Right lobe of liver (tissue), 6 donors: ENCODE data around the gene GSTO2. TPM values are rescaled to one million over a fixed set of nuclear protein-coding genes. Genes with fewer than 3 reads are reported as not detected.

Experiments used
- ATAC-seq, 4 donors: fragments of 200-7000 bp; cut with Tn5 transposase; one replicate each; pipeline ENCODE4 v1.9.1; 2020; ENCODE audit warnings: mild to moderate bottlenecking in 4 of 4, moderate library complexity in 4 of 4
- DNase-seq, 3 donors: peaks; one replicate each; pipeline ENCODE4 v3.0.0-alpha.2; 2020
- H3K27ac ChIP-seq, 3 donors: fragments of 200-600 bp; one replicate each; pipeline ENCODE4 v1.8.0; 2022
- H3K27me3 ChIP-seq, 2 donors: fragments of 200-600 bp; one replicate each; pipeline ENCODE4 v1.8.0; 2022
- H3K36me3 ChIP-seq, 4 donors: fragments of 200-600 bp; sonication (generic) in 1 of 4; one replicate each; pipeline versions ENCODE4 v1.5.1 to v1.8.0; 2017 to 2022; ENCODE audit warnings: control low read depth in 1 of 4
- H3K4me1 ChIP-seq, 4 donors: fragments of 200-600 bp; sonication (generic) in 1 of 4; one replicate each; pipeline versions ENCODE4 v1.5.1 to v1.8.0; 2017 to 2022; ENCODE audit warnings: control low read depth in 1 of 4
- H3K4me3 ChIP-seq, 3 donors: fragments of 200-600 bp; one replicate each; pipeline ENCODE4 v1.8.0; 2022
- H3K9me3 ChIP-seq, 4 donors: fragments of 200-600 bp; sonication (generic) in 1 of 4; one replicate each; pipeline versions ENCODE4 v1.5.1 to v1.8.0; 2017 to 2022; ENCODE audit warnings: control low read depth in 1 of 4
- CTCF ChIP-seq, 4 donors: fragments of 200-600 bp in 3 of 4; fragments of 450-650 bp in 1 of 4; IDR thresholded peaks; one replicate each; pipeline versions ENCODE4 v1.5.1 to v1.8.0; 2016 to 2022; ENCODE audit warnings: antibody characterized with exemption in 4 of 4, mild to moderate bottlenecking in 2 of 4
- POLR2A ChIP-seq: fragments of 450-650 bp; IDR thresholded peaks from one replicate; pipeline ENCODE4 v1.6.1; 2017; ENCODE audit warnings: antibody characterized with exemption, mild to moderate bottlenecking
- WGBS: methylation state at CpG from one replicate; pipeline ENCODE4 v1.1.6; 2018; ENCODE audit warnings: low coverage, low lambda C conversion rate; ENCODE audit not compliant: insufficient coverage; ENCODE audit errors: missing lambda C conversion rate; 5-methylcytosine and 5-hydroxymethylcytosine counted together
- intact Hi-C, 2 donors: fragments of 100-400 bp; cut with DNase I; formaldehyde crosslinking; loops; one replicate each; pipeline versions ENCODE4 v1.11.2 to v1.14.1; 2022
- total RNA-seq, 6 experiments: library from RNA; depleted of rRNA in 2 of 6; stranded (reverse); fragments of >200 nt in 2 of 6; fragmentation: NEBNext Ultra II Directional in 3 of 6; extraction: Animal tissue kit (Norgen Biotek cat#: 25700) in 3 of 6; gene quantifications; one replicate each; pipeline versions ENCODE4 v1.1.0 to v1.2.4, GENCODE V29; 2016 to 2023
- donor health status: DM: no; HTN: yes; CAD: no.
- donor health status: DM: no; HTN: no; CAD: no.
- donor health status: DM: no; HTN: no; CAD: no.
- donor health status: DM: no; HTN: yes; CAD: no.
- donor health status: DM: no; HTN: yes; CAD: no.

Gene GSTO2
- total RNA-seq, 6 experiments from 2014 or later, result 1.4 to 5.3 (median 2.8) TPM

GRCh38 chr10:104259456-104259855 is 9.5 kb upstream of the GSTO2 start:
- peak overlapping the region; percentile 5 to 99 (median 15) for H3K27ac ChIP-seq
- no peak for TF ChIP-seq POLR2A
- intact Hi-C loops, result no loop called here
- WGBS, result 56% methylated on average over 2 of the region's 3 CpGs
- no peaks in the 10 kb centered on the region for H3K9me3 ChIP-seq
- no peaks in the 10 kb centered on the region for H3K27me3 ChIP-seq
- peaks cover 0 to 72% (median 33%) of the 10 kb centered on the region in 4 donors for H3K4me1 ChIP-seq
- DNase-seq (no peak), ATAC-seq (no peak)
- H3K36me3 ChIP-seq, result peaks cover 5 to 73% (median 22%) of the 10 kb centered on the region in 4 donors
- no peak overlapping the region for H3K4me3 ChIP-seq

- Histone ChIP-seq H3K9me3 (no peaks in the 10 kb centered on the region), H3K4me1 (peaks cover 0 to 79% (median 36%) of the 10 kb centered on the region in 4 donors), H3K27me3 (no peaks in the 10 kb centered on the region), H3K4me3 (no peak overlapping the region), H3K27ac (peak overlapping the region; percentile 5 to 99 (median 20)), H3K36me3 (peaks cover 5 to 76% (median 24%) of the 10 kb centered on the region in 4 donors)
- intact Hi-C loops, result no loop called here
- ATAC-seq (no peak), DNase-seq (no peak)
- 60% methylated on average over 6 of the region's 6 CpGs for WGBS
- TF ChIP-seq POLR2A (no peak), CTCF (IDR thresholded peaks at IDR 0.05) (no peak)
Measured at GRCh38 chr10:104259999-104260774, 8.8 kb upstream of the GSTO2 start.

GRCh38 chr10:104260775-104261115 is 8.2 kb upstream of the GSTO2 start:
- H3K4me1 ChIP-seq, result peaks cover 0 to 83% (median 39%) of the 10 kb centered on the region in 4 donors
- WGBS, result 51% methylated on average over 3 of the region's 3 CpGs
- peak overlapping the region; percentile 5 to 99 (median 20) for H3K27ac ChIP-seq
- peaks cover 5 to 78% (median 27%) of the 10 kb centered on the region in 4 donors for H3K36me3 ChIP-seq
- H3K27me3 ChIP-seq, result no peaks in the 10 kb centered on the region
- no peaks in the 10 kb centered on the region for H3K9me3 ChIP-seq
- no peak for TF ChIP-seq POLR2A
- no peak for TF ChIP-seq CTCF (IDR thresholded peaks at IDR 0.05)
- H3K4me3 ChIP-seq, result no peak overlapping the region
- ATAC-seq (peak in 2 of 4 donors; percentile 3 to 12), DNase-seq (no peak)
- intact Hi-C loops, result no loop called here

GRCh38 chr10:104262055-104262454 is 6.9 kb upstream of the GSTO2 start:
- WGBS, result 72% methylated on average over 4 of the region's 5 CpGs
- Histone ChIP-seq H3K4me1 (peaks cover 0 to 83% (median 38%) of the 10 kb centered on the region in 4 donors), H3K27me3 (no peaks in the 10 kb centered on the region), H3K27ac (peak overlapping the region in 1 of 3 donors; percentile 15), H3K36me3 (peaks cover 5 to 92% (median 36%) of the 10 kb centered on the region in 4 donors), H3K9me3 (no peaks in the 10 kb centered on the region), H3K4me3 (no peak overlapping the region)
- peak in 1 of 4 donors; percentile 9 for ATAC-seq
- no peak for DNase-seq
- TF ChIP-seq POLR2A (no peak), CTCF (IDR thresholded peaks at IDR 0.05) (no peak)
- intact Hi-C loops, result no loop called here

DNA sequence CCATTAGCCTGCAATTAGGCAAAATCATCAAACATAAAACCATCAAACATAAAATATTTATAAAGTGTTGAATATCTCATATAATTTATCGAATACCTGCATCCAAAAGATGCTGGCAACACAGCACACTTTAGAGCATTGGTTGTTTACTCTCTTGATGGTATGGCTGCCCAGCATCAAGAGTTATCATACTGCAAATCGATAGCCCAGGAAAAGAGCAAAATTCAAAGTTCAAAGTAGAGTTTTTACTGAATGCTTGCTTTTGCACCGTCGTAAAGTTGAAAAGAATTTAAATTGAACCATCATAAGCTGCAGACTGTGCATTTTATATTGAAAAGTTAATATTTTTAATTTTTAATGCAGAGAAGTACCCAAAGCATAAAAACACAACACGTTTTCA is 4.2 kb upstream of the GSTO2 start:
- Histone ChIP-seq H3K27ac (no peak overlapping the region), H3K4me1 (peaks cover 0 to 65% (median 26%) of the 10 kb centered on the region in 4 donors), H3K36me3 (peaks cover 0 to 80% (median 38%) of the 10 kb centered on the region in 4 donors), H3K27me3 (no peaks in the 10 kb centered on the region), H3K9me3 (no peaks in the 10 kb centered on the region), H3K4me3 (peak overlapping the region in 2 of 3 donors; percentile 3 to 17)
- no peak for DNase-seq
- WGBS, result 34% methylated on average over 5 of the region's 5 CpGs
- intact Hi-C loops, result no loop called here
- peak in 3 of 4 donors; percentile 6 to 48 (median 11) for ATAC-seq
- no peak for TF ChIP-seq POLR2A
- TF ChIP-seq CTCF (IDR thresholded peaks at IDR 0.05), result no peak
